Mesothelial cell of epicardium (in vitro differentiated cells): ENCODE measurements around the gene IGF2R. TPM values are rescaled to one million over a fixed set of nuclear protein-coding genes. Genes with fewer than 3 reads are reported as not detected.

Source experiments
- DNase-seq, 2 experiments: peaks; one replicate each; pipeline ENCODE4 v3.0.0; 2021; ENCODE audit warnings: low spot score in 2 of 2; ENCODE audit not compliant: unreplicated experiment in 2 of 2
- H3K27ac Mint-ChIP-seq: 2 replicates; pipeline ENCODE4 v1.8.0; 2021; ENCODE audit warnings: mixed read lengths
- H3K27me3 Mint-ChIP-seq: 2 replicates; pipeline ENCODE4 v1.8.0; 2021; ENCODE audit warnings: low read depth, mixed read lengths
- H3K36me3 Mint-ChIP-seq: 2 replicates; pipeline ENCODE4 v1.8.0; 2021; ENCODE audit warnings: mixed read lengths
- H3K4me1 Mint-ChIP-seq: 2 replicates; pipeline ENCODE4 v1.8.0; 2021; ENCODE audit warnings: mixed read lengths
- H3K4me3 Mint-ChIP-seq: 2 replicates; pipeline ENCODE4 v1.8.0; 2021; ENCODE audit warnings: mild to moderate bottlenecking, moderate library complexity, mixed read lengths
- H3K9me3 Mint-ChIP-seq: 2 replicates; pipeline ENCODE4 v1.8.0; 2021; ENCODE audit warnings: mixed read lengths
- CTCF ChIP-seq: fragments of 200-600 bp; sonication (generic); IDR thresholded peaks from one replicate; pipeline ENCODE4 v1.5.0; 2021; ENCODE audit warnings: antibody characterized with exemption; ENCODE audit not compliant: unreplicated experiment
- total RNA-seq: library from RNA; stranded (reverse); gene quantifications from 3 replicates; pipeline ENCODE4 v1.2.1, GENCODE V29; 2021

Gene IGF2R
- total RNA-seq, 1 donor from 2014 or later = 112 TPM

- Mint-ChIP-seq H3K36me3 (peaks cover 63% of the 10 kb centered on the region), H3K9me3 (peaks cover 6% of the 10 kb centered on the region), H3K4me1 (no peaks in the 10 kb centered on the region), H3K4me3 (no peak overlapping the region), H3K27me3 (no peaks in the 10 kb centered on the region), H3K27ac (no peak overlapping the region)
- DNase-seq = no peak
- no peak for TF ChIP-seq CTCF
These were observed 86.0 kb downstream of the IGF2R start for GRCh38 chr6:160054913-160055312.

DNA sequence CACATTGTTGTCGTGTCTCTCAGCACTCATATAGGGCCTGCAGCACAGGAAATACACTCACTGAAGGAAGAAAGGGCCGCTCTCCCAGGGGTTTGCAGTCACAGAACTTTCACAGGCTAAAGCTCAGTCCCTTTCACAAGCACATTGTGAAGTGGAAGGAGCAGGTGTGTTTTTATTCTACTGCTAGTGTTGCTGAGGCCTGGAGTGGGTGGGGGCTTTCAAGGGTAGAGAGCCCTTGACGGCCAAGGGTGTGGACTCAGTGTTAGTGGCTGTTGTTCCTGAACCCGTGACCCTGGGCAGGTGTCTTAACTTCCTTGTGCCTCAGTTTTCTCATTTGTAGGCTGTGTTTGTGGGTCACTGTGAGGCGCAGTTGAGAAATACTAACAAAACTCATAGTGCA lies 86.5 kb downstream of the IGF2R start:
- no peak for TF ChIP-seq CTCF
- no peak for DNase-seq
- Mint-ChIP-seq H3K4me1 (no peaks in the 10 kb centered on the region), H3K27me3 (no peaks in the 10 kb centered on the region), H3K27ac (no peak overlapping the region), H3K36me3 (peaks cover 60% of the 10 kb centered on the region), H3K9me3 (peaks cover 6% of the 10 kb centered on the region), H3K4me3 (no peak overlapping the region)

- Mint-ChIP-seq H3K4me1 (no peaks in the 10 kb centered on the region), H3K36me3 (peaks cover 60% of the 10 kb centered on the region), H3K4me3 (no peak overlapping the region), H3K27ac (no peak overlapping the region), H3K27me3 (no peaks in the 10 kb centered on the region), H3K9me3 (peaks cover 6% of the 10 kb centered on the region)
- no peak for TF ChIP-seq CTCF
- DNase-seq = no peak
These were observed 86.9 kb downstream of the IGF2R start for GRCh38 chr6:160055813-160056212.

GRCh38 chr6:160057080-160057479 lies 88.2 kb downstream of the IGF2R start:
- H3K4me1 Mint-ChIP-seq = no peaks in the 10 kb centered on the region
- H3K4me3 Mint-ChIP-seq = no peak overlapping the region
- H3K9me3 Mint-ChIP-seq = peaks cover 3% of the 10 kb centered on the region
- H3K27me3 Mint-ChIP-seq = no peaks in the 10 kb centered on the region
- TF ChIP-seq CTCF = no peak
- H3K36me3 Mint-ChIP-seq = peaks cover 55% of the 10 kb centered on the region
- no peak overlapping the region for H3K27ac Mint-ChIP-seq
- no peak for DNase-seq

- Mint-ChIP-seq H3K4me1 (no peaks in the 10 kb centered on the region), H3K4me3 (no peak overlapping the region), H3K27me3 (no peaks in the 10 kb centered on the region), H3K27ac (no peak overlapping the region), H3K9me3 (no peaks in the 10 kb centered on the region), H3K36me3 (peaks cover 47% of the 10 kb centered on the region)
- TF ChIP-seq CTCF = no peak
- no peak for DNase-seq
These were observed 89.8 kb downstream of the IGF2R start for GRCh38 chr6:160058603-160059215.

GRCh38 chr6:160060221-160060620 lies 91.3 kb downstream of the IGF2R start:
- H3K27me3 Mint-ChIP-seq = no peaks in the 10 kb centered on the region
- H3K4me1 Mint-ChIP-seq = no peaks in the 10 kb centered on the region
- DNase-seq = no peak
- H3K36me3 Mint-ChIP-seq = peaks cover 52% of the 10 kb centered on the region
- H3K27ac Mint-ChIP-seq = no peak overlapping the region
- H3K4me3 Mint-ChIP-seq = no peak overlapping the region
- H3K9me3 Mint-ChIP-seq = no peaks in the 10 kb centered on the region
- TF ChIP-seq CTCF = no peak
